Ovary (tissue), 3 donors: ENCODE results near the gene CDK8.

Experiments
- CTCF ChIP-seq, 3 donors: fragments of 450-650 bp in 2 of 3; fragments of 200-600 bp in 1 of 3; IDR thresholded peaks; one replicate each; pipeline versions ENCODE4 v1.5.1 to v1.8.0; 2016 to 2022; ENCODE audit warnings: antibody characterized with exemption in 3 of 3, mild to moderate bottlenecking in 1 of 3
- POLR2A ChIP-seq: fragments of 450-650 bp; IDR thresholded peaks from one replicate; pipeline ENCODE4 v1.6.1; 2017; ENCODE audit warnings: antibody characterized with exemption, mild to moderate bottlenecking, moderate library complexity
- donor health status: DM: no; HTN: no; CAD: no.

GRCh38 chr13:26257049-26257448 lies 3.1 kb downstream of the CDK8 start:
- TF ChIP-seq POLR2A: no peak
- no peak for TF ChIP-seq CTCF (IDR thresholded peaks at IDR 0.05)
